Measurements from ENCODE around the gene AP1AR. TPM values are rescaled to one million over a fixed set of nuclear protein-coding genes. Genes with fewer than 3 reads are reported as not detected.

Gene AP1AR
- total and polyA plus RNA-seq, 2 of the 8 experiments (the other 6 are each of a cell fraction or from before 2014, with no cell fraction given) = 5.3 to 27.7 TPM

DNA sequence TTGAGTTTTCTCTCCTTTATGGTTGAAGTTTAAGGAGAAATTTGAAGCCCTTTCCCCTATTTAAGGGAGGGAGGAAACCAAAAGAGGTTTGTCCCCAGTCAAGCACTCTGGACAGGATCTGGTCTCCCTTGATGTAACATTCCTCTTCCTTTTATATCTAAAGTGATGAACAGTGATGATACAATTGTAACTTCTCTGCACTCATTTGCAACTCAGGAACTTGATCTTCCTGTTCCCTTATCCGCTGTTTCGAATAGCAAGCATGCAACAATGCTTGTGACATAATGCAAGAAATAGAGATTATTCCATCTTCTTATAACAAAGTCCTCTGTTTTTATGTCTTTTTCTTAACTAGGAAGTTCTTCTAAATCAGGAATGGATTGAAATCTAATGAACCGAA, 83.9 kb downstream of the AP1AR start:
- Histone ChIP-seq H3K27me3 (replicated peaks in 1 of 4; ENCODE audit: control insufficient read depth in 3 of 4, extremely low read depth in 1 of 4, insufficient read depth in 3 of 4, low read length in 3 of 4) (no peaks in the 10 kb centered on the region), H3K4me1 (replicated peaks in 1 of 4; ENCODE audit: control insufficient read depth in 3 of 4, insufficient read depth in 4 of 4, low read length in 3 of 4) (peaks cover 0 to 3% (median 1%) of the 10 kb centered on the region in 4 experiments; a peak in 2 of 7 replicates), H3K23me2 (ENCODE audit: low read depth, low read length) (no peaks in the 10 kb centered on the region), H4K20me1 (replicated peaks in 1 of 2; ENCODE audit: control insufficient read depth in 1 of 2, insufficient read depth in 2 of 2, low read length in 2 of 2) (no peaks in the 10 kb centered on the region), H3K9me3 (ENCODE audit: insufficient read depth in 2 of 2, low read depth in 1 of 2, low read length in 1 of 2) (no peaks in the 10 kb centered on the region), H3K4ac (replicated peaks; ENCODE audit: insufficient read length, low read depth, low read length) (no peak overlapping the region), H3K56ac (replicated peaks; ENCODE audit: insufficient read length, low read depth, low read length) (no peak overlapping the region), H3K4me2 (ENCODE audit: insufficient read depth in 1 of 2, low read depth in 2 of 2, low read length in 2 of 2) (no peak overlapping the region), H3K9ac (replicated peaks in 1 of 4; ENCODE audit: extremely low read depth in 1 of 4, low read depth in 3 of 4, low read length in 3 of 4) (no peak overlapping the region), H2AK5ac (ENCODE audit: low read depth, low read length) (no peak overlapping the region), H4K5ac (ENCODE audit: insufficient read length, low read depth, low read length) (no peak overlapping the region), H3K14ac (ENCODE audit: insufficient read length) (no peak overlapping the region), H3K36me3 (ENCODE audit: control insufficient read depth in 2 of 4, insufficient read depth in 4 of 4, low read length in 3 of 4) (no peaks in the 10 kb centered on the region), H2BK12ac (ENCODE audit: low read depth, low read length) (no peak overlapping the region), H3K27ac (ENCODE audit: low read depth, low read length) (no peak overlapping the region), H3K18ac (ENCODE audit: extremely low read depth, low read length) (no peak overlapping the region), H3K4me3 (ENCODE audit: extremely low read depth in 1 of 4, insufficient read depth in 2 of 4, low read depth in 3 of 4, low read length in 4 of 4) (no peak overlapping the region), H2BK15ac (ENCODE audit: low read length) (no peak overlapping the region), H2AFZ (ENCODE audit: low read length) (no peak overlapping the region), H3K79me1 (ENCODE audit: low read depth, low read length) (no peaks in the 10 kb centered on the region), H3K23ac (ENCODE audit: insufficient read length) (no peak overlapping the region), H4K91ac (replicated peaks; ENCODE audit: insufficient read length, low read length) (no peak overlapping the region), H2BK5ac (ENCODE audit: low read depth, low read length) (no peak overlapping the region), H3K79me2 (ENCODE audit: control insufficient read depth in 1 of 2, insufficient read depth in 2 of 2, low read length in 2 of 2) (no peaks in the 10 kb centered on the region), H4K8ac (ENCODE audit: extremely low read depth, insufficient read depth, low read length) (no peak overlapping the region), H2BK20ac (ENCODE audit: low read length) (no peak overlapping the region), H2BK120ac (replicated peaks; ENCODE audit: low read depth, low read length) (no peak overlapping the region)
- DNase-seq (ENCODE audit: low read depth in 1 of 2, low spot score in 2 of 2) = no peak
- 81% methylated on average over 3 of the region's 3 CpGs; no CpG with 5 or more reads in 1 of the 2 experiments for WGBS, 2 experiments (ENCODE audit: extremely low coverage in 1 of 2, insufficient coverage in 1 of 2, insufficient read length in 1 of 2, insufficient replicate concordance in 2 of 2, low coverage in 1 of 2, low lambda C conversion rate in 2 of 2, missing lambda C conversion rate in 1 of 2)
- no peak for FAIRE-seq
- ChIA-PET POLR2A (ENCODE audit: partially characterized antibody) (no interaction called here), CTCF (ENCODE audit: partially characterized antibody) (no interaction called here)
- TF ChIP-seq RBBP5 (IDR thresholded peaks at IDR 0.05; ENCODE audit: borderline replicate concordance, low read depth, low read length) (no peak), RNF2 (IDR thresholded peaks at IDR 0.05; ENCODE audit: borderline replicate concordance, low read depth, low read length, missing control alignments, poor library complexity, severe bottlenecking) (no peak), HDAC2 (IDR thresholded peaks at IDR 0.05; ENCODE audit: borderline replicate concordance in 1 of 2, low read depth in 2 of 2, low read length in 2 of 2) (no peak), SIRT6 (IDR thresholded peaks at IDR 0.05; ENCODE audit: low read length) (no peak), CBX5 (IDR thresholded peaks at IDR 0.05; ENCODE audit: low read depth, low read length) (no peak), RAD21 (IDR thresholded peaks at IDR 0.05 in 1 of 2, conservative IDR thresholded peaks at IDR 0.05 in 1 of 2; ENCODE audit: low read depth in 2 of 2, low read length in 2 of 2) (no peak), SP1 (IDR thresholded peaks at IDR 0.05; ENCODE audit: low read depth, low read length) (no peak), SIN3A (conservative IDR thresholded peaks at IDR 0.05 in 1 of 2, IDR thresholded peaks at IDR 0.05 in 1 of 2; ENCODE audit: low read depth in 1 of 2, low read length in 2 of 2) (no peak), POLR2AphosphoS5 (IDR thresholded peaks at IDR 0.05; ENCODE audit: low read depth, low read length) (no peak), SUZ12 (IDR thresholded peaks at IDR 0.05; ENCODE audit: low read length) (no peak), FOSL1 (IDR thresholded peaks at IDR 0.05; ENCODE audit: insufficient read depth, low read depth, low read length) (no peak)
- TF ChIP-seq, protein P1, sequence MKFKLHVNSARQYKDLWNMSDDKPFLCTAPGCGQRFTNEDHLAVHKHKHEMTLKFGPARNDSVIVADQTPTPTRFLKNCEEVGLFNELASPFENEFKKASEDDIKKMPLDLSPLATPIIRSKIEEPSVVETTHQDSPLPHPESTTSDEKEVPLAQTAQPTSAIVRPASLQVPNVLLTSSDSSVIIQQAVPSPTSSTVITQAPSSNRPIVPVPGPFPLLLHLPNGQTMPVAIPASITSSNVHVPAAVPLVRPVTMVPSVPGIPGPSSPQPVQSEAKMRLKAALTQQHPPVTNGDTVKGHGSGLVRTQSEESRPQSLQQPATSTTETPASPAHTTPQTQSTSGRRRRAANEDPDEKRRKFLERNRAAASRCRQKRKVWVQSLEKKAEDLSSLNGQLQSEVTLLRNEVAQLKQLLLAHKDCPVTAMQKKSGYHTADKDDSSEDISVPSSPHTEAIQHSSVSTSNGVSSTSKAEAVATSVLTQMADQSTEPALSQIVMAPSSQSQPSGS (IDR thresholded peaks at IDR 0.05; ENCODE audit: low read length) = no peak
